GM21423 (cell line): Measurements from ENCODE around the gene PCDHA4.
"Not testable (repeated sequence)": the region's sequence is repeated elsewhere in the genome, so short reads cannot be mapped to it uniquely, and the experiment has no call there.

ENCODE experiments used
- ATAC-seq: cut with Tn5 transposase; IDR thresholded peaks from one replicate; pipeline ENCODE4 v1.9.1; 2021; ENCODE audit warnings: mild to moderate bottlenecking, moderate library complexity; ENCODE audit not compliant: unreplicated experiment

Gene PCDHA4

DNA sequence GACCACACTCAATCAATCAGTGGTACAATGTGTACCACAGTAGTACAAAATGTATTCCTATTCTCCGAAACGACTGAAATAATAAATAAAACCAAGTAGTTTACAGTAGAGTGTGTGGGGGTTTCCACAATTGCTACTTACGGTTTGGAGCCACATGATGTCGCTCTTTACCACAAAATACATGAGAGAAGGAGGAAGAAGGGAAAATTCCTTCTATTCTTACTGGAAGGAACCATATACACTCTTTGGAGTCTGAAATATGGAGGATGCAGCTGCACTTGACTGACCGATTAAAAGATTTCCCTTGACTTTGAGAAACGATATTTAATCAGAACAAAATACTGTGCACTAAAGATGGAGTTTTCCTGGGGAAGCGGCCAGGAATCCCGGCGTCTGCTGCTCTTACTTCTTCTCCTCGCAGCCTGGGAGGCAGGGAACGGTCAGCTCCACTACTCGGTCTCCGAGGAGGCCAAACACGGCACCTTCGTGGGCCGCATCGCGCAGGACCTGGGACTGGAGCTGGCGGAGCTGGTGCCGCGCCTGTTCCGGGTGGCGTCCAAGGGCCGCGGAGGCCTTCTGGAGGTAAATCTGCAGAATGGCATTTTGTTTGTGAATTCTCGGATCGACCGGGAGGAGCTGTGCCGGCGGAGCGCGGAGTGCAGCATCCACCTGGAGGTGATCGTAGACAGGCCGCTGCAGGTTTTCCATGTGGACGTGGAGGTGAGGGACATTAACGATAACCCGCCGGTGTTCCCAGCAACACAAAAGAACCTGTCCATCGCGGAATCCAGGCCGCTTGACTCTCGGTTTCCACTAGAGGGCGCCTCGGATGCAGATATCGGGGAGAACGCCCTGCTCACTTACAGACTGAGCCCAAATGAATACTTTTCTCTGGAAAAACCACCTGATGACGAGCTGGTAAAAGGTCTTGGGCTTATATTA, at the start of gene PCDHA4:
Gene PCDHA4 (plus strand): TSS at position 235 of the 942 bp plus-strand sequence.
- no peak for ATAC-seq

DNA sequence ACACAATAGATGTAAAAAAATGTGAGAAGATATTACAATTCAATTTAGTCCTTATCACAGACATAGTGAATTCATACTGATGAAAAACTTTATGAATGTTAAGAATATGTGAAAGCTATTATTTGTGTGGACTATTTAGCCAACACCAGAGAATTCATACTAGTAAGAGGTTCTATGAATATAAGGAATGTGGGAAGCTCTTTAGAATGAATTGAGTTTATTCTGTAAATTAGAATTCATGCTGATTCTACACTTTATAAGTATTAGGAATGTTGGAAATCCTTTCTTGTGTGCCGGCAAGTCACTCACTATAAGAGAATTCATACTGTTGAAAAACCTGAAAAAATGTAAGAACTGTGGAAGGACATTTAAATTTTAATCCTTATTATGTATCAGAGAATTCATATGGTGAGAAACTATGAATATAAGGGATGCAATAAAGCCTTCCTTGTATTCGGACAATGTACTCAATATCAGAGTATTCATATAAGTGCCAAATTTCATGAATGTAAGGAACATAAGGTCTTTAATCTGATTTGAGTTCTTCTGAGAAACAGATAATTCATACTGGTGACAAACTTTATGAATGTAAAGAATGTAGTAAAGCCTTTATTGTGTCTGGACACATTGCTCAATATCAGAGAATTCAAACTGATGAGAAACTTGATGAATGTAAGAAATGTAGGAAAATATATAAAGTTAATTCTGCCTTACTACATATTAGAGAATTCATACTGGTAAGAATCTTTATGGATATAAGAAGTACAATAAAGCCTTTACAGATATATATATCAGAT, 42.5 kb upstream of the PCDHA4 start:
- ATAC-seq: no peak

DNA sequence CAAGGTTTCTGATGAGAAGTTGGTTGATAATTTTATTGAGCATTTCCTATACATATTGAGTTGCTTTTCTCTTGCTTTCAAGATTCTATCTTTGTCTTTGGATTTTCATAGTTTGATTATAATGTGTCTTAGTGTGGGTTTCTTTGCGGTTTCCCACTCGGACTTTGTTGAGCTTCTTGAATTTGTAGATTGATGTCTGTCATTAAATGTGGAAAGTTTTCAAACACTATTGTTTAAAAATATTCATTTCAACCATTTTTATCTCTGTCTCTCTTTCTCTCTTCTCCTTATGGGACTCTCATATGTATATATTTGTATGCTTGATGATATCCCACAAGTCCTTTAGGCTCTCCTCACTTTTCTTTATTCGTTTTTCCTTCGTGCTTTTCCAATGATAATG, 39.4 kb upstream of the PCDHA4 start:
- no peak for ATAC-seq

DNA sequence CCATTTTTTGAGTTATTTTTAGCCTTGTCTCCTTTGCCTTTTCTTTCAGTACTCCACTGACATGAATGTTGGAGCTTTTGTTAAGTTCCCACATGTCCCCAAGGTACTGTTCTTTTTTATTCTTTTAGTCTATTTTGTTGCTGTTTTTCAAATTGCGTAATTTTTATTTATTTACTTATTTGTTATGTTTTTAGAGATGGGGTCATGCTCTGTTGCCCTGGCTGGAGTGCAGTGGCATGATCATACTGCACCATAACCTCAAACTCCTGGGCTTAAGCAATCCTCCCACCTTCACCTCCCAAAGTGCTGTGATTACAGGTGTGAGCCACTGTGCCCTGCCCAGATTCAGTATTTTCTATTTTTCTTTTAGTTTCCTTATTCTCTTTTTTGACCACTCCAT, 26.4 kb upstream of the PCDHA4 start:
- no peak for ATAC-seq

DNA sequence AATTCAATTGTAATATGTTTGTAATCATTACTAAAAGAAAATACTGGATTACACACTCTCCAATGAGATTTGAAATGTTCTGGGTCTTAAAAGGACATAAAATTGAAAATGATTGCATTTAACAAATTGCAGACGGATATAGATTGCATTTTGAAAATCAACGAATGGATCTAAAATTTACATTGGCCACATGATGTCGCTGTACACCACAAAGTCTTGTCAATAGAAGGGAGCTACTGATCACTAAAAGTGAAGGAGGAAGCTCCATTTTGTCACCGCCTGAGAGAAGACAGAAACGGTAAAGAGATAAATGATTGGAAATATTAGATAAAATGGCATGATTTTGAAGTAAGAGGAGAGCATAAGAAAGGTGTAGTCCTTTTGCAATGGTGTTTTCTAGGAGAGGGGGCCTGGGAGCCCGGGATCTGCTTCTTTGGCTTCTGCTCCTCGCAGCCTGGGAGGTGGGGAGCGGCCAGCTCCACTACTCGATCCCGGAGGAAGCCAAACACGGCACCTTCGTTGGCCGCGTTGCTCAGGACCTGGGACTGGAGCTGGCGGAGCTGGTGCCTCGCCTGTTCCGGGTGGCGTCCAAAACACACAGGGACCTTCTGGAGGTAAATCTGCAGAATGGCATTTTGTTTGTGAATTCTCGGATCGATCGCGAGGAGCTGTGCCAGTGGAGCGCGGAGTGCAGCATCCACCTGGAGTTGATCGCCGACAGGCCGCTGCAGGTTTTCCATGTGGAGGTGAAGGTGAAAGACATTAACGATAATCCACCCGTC, 20.8 kb upstream of the PCDHA4 start, which contains the start of gene PCDHA1:
Gene PCDHA1 (plus strand): TSS at position 236 of the 782 bp plus-strand sequence.
- ATAC-seq: no peak

DNA sequence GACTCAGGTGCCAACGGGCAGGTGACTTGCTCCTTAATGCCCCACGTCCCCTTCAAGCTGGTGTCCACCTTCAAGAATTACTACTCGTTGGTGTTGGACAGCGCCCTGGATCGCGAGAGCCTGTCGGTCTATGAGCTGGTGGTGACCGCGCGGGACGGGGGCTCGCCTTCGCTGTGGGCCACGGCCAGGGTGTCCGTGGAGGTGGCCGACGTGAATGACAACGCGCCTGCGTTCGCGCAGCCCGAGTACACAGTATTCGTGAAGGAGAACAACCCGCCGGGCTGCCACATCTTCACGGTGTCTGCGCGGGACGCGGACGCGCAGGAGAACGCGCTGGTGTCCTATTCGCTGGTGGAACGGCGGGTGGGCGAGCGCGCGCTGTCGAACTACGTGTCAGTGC, 19.4 kb upstream of the PCDHA4 start:
- ATAC-seq: not testable (repeated sequence)

DNA sequence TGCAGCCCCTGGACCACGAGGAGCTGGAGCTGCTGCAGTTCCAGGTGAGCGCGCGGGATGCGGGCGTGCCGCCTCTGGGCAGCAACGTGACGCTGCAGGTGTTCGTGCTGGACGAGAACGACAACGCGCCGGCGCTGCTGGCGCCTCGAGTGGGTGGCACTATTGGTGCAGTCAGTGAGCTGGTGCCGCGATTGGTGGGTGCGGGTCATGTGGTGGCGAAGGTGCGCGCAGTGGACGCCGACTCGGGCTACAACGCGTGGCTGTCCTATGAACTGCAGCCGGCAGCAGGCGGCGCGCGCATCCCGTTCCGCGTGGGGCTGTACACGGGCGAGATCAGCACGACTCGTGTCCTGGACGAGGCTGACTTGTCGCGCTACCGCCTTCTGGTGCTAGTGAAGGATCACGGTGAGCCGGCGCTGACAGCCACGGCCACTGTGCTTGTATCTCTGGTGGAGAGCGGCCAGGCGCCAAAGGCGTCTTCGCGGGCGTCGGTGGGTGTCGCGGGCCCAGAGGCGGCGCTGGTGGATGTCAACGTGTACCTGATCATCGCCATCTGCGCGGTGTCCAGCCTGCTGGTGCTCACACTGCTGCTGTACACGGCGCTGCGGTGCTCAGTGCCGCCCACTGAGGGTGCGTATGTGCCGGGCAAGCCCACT, 18.9 kb upstream of the PCDHA4 start:
- not testable (repeated sequence) for ATAC-seq

DNA sequence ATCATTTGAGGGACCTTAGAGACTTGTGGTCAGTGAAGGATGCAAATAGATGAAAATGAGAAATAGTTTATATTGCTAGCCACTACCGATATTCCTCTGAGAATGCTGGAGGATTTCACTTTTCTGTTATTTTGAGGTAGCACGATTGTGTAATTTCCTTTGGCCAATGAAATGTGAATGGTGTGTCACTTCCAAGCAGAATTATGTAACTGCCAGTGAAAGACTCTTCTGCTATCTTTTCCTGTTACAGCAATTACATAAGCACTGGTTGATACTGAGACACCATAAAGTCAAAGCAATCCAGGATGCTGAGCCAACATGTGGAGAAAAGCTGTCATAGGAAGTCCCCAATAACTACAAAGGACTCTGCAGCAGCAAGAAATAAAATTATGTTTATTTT, 15.8 kb upstream of the PCDHA4 start:
- no peak for ATAC-seq

DNA sequence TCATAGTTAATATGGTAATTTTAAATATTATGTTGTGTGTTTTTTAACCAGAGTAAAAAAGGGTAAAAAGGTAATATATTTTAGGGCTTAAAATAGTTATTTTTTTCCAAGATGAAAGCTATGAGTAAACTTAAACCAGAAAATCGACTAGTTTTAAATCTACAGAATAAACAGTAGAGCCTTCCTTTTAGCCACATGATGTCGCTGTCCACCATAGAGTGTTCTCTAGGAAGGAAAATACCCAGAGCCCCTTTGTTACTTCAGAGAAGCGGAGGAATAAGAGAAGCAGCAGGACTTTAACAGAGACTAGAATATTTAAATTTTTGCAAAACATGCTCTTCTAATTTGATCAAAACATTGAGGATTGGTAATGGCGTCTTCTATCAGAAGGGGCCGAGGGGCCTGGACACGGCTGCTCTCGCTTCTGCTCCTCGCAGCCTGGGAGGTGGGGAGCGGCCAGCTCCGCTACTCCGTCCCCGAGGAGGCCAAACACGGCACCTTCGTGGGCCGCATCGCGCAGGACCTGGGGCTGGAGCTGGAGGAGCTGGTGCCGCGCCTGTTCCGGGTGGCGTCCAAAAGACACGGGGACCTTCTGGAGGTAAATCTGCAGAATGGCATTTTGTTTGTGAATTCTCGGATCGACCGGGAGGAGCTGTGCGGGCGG, 12.1 kb upstream of the PCDHA4 start, which contains the start of gene PCDHA2:
Gene PCDHA2 (plus strand): TSS at position 258 of the 664 bp plus-strand sequence.
- no peak for ATAC-seq

DNA sequence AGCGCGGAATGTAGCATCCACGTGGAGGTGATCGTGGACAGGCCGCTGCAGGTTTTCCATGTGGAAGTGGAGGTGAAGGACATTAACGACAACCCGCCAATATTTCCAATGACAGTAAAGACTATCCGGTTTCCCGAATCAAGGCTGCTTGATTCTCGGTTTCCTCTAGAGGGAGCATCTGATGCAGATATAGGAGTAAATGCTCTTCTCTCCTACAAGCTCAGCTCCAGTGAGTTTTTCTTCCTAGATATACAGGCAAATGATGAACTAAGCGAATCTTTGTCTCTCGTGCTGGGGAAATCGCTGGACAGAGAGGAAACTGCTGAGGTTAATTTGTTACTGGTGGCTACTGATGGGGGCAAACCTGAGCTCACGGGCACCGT, 11.6 kb upstream of the PCDHA4 start:
- ATAC-seq: no peak

DNA sequence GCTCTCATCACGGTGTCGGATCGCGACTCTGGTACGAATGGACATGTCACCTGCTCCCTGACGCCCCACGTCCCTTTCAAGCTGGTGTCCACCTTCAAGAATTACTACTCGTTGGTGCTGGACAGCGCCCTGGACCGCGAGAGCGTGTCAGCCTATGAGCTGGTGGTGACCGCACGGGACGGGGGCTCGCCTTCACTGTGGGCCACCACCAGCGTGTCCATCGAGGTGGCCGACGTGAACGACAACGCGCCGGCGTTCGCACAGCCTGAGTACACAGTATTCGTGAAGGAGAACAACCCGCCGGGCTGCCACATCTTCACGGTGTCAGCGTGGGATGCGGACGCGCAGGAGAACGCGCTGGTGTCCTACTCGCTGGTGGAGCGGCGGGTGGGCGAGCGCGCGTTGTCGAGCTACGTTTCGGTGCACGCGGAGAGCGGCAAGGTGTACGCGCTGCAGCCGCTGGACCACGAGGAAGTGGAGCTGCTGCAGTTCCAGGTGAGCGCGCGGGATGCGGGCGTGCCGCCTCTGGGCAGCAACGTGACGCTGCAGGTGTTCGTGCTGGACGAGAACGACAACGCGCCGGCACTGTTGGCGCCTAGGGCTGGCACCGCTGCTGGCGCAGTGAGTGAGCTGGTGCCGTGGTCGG, 10.7 kb upstream of the PCDHA4 start:
- not testable (repeated sequence) for ATAC-seq

DNA sequence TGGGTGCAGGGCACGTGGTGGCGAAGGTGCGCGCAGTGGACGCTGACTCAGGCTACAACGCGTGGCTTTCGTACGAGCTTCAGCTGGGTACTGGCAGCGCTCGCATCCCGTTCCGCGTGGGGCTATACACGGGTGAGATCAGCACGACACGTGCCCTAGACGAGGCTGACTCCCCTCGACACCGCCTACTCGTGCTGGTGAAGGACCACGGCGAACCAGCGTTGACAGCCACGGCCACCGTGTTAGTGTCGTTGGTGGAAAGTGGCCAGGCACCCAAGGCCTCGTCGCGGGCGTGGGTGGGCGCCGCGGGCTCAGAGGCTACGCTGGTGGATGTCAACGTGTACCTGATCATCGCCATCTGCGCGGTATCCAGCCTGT, 10.2 kb upstream of the PCDHA4 start:
- no peak for ATAC-seq

DNA sequence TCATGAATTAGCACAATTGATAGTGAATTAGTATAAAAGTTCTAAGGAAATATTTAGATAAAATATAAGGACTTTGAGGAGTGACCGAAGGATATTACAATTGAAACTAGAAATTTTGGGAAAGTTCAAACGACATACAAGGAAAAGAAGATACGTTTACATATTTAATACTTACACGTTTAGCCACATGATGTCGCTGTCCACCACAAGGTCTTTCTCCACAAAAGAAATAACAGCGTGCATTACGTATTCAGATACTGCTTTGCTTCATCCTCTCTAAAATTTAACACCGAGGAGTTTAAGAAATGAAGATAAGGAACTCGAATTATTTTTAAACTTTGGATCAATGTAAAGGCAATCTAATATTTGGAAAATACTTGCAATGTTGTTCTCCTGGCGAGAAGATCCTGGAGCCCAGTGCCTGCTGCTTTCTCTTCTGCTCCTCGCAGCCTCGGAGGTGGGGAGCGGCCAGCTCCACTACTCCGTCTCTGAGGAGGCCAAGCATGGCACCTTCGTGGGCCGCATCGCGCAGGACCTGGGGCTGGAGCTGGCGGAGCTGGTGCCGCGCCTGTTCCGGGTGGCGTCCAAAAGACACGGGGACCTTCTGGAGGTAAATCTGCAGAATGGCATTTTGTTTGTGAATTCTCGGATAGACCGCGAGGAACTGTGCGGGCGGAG, 5.9 kb upstream of the PCDHA4 start, which contains the start of gene PCDHA3:
Gene PCDHA3 (plus strand): TSS at position 242 of the 678 bp plus-strand sequence.
- no peak for ATAC-seq

DNA sequence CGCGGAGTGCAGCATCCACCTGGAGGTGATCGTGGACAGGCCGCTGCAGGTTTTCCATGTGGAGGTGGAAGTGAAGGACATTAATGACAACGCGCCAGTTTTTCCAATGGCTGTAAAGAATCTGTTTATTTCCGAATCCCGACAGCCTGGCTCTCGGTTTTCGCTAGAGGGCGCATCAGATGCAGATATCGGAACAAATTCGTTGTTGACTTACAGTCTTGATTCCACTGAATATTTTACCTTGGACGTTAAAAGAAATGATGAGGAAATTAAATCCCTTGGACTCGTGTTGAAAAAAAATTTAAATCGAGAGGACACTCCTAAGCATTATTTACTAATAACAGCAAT, 5.4 kb upstream of the PCDHA4 start:
- ATAC-seq: no peak

DNA sequence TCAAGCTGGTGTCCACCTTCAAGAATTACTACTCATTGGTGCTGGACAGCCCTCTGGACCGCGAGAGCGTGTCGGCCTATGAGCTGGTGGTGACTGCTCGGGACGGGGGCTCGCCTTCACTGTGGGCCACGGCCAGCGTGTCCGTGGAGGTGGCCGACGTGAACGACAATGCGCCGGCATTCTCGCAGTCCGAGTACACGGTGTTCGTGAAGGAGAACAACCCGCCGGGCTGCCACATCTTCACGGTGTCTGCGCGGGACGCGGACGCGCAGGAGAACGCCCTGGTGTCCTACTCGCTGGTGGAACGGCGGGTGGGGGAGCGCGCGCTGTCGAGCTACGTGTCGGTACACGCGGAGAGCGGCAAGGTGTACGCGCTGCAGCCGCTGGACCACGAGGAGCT, 4.5 kb upstream of the PCDHA4 start:
- not testable (repeated sequence) for ATAC-seq

DNA sequence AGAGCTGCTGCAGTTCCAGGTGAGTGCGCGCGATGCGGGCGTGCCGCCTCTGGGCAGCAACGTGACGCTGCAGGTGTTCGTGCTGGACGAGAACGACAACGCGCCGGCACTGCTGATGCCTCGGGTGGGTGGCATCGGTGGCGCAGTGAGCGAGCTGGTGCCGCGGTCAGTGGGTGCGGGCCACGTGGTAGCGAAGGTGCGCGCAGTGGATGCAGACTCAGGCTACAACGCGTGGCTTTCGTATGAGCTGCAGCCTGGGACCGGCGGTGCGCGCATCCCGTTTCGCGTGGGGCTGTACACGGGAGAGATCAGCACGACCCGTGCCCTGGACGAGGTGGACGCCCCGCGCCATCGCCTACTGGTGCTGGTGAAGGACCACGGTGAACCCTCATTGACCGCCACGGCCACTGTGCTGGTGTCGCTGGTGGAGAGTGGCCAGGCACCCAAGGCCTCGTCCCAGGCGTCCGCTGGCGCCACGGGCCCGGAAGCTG, 4.0 kb upstream of the PCDHA4 start:
- no peak for ATAC-seq

DNA sequence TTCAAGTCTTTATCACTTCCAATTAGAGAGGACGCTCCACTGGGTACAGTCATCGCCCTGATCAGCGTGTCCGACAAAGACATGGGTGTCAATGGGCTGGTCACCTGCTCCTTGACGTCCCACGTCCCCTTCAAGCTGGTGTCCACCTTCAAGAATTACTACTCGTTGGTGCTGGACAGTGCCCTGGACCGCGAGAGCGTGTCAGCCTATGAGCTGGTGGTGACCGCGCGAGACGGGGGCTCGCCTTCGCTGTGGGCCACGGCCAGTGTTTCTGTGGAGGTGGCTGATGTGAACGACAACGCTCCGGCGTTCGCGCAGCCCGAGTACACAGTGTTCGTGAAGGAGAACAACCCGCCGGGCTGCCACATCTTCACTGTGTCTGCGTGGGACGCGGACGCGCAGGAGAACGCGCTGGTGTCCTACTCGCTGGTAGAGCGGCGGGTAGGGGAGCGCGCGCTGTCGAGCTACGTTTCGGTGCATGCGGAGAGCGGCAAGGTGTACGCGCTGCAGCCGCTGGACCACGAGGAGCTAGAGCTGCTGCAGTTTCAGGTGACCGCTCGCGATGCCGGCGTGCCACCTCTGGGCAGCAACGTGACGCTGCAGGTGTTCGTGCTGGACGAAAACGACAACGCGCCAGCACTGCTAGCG, 1.5 kb downstream of the PCDHA4 start:
- not testable (repeated sequence) for ATAC-seq

DNA sequence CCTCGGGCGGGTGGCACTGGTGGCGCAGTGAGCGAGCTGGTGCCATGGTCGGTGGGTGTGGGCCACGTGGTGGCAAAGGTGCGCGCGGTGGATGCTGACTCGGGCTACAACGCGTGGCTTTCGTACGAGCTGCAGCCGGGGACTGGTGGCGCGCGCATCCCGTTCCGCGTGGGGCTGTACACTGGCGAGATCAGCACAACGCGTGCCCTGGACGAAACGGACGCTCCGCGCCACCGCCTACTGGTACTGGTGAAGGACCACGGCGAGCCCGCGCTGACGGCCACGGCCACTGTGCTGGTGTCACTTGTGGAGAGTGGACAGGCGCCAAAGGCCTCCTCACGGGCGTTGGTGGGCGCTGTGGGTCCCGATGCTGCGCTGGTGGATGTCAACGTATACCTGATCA, 2.0 kb downstream of the PCDHA4 start:
- ATAC-seq: no peak
